ENCODE results near the gene OTOGL. TPM values are rescaled to one million over a fixed set of nuclear protein-coding genes. Genes with fewer than 3 reads are reported as not detected.

OTOGL gene
- total and polyA plus RNA-seq, 2 experiments from 2014 or later = 6.4 to 15.0 TPM

DNA sequence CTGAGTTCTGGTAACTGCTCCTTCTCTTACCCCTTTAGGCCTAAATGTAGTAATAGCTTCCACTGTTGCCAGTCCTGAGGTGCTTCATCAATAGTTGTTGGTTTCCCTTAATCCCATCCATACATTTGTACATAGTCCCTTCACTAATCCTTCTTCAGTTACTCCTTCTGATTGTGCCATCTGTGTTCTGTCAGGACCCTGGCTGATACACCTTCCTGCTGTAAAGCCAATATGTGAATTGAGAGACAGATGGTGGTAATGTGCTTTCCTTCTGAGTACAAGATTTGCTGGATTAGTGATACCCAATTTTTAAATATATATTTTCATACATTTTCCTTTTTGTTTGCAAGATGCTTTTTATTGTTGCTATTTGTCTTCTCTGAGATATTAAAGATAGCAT lies 66.4 kb downstream of the OTOGL start:
- Histone ChIP-seq H3K9me3 (ENCODE audit: low read depth) (no peaks in the 10 kb centered on the region), H3K4me1 (ENCODE audit: low read depth) (peaks cover 5% of the 10 kb centered on the region), H3K4me3 (no peak overlapping the region), H3K36me3 (no peaks in the 10 kb centered on the region), H3K27ac (no peak overlapping the region), H3K27me3 (no peaks in the 10 kb centered on the region)
- TF ChIP-seq, protein P1, sequence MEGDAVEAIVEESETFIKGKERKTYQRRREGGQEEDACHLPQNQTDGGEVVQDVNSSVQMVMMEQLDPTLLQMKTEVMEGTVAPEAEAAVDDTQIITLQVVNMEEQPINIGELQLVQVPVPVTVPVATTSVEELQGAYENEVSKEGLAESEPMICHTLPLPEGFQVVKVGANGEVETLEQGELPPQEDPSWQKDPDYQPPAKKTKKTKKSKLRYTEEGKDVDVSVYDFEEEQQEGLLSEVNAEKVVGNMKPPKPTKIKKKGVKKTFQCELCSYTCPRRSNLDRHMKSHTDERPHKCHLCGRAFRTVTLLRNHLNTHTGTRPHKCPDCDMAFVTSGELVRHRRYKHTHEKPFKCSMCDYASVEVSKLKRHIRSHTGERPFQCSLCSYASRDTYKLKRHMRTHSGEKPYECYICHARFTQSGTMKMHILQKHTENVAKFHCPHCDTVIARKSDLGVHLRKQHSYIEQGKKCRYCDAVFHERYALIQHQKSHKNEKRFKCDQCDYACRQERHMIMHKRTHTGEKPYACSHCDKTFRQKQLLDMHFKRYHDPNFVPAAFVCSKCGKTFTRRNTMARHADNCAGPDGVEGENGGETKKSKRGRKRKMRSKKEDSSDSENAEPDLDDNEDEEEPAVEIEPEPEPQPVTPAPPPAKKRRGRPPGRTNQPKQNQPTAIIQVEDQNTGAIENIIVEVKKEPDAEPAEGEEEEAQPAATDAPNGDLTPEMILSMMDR (IDR thresholded peaks at IDR 0.05; ENCODE audit: low read depth, low read length) = no peak
- DNase-seq (ENCODE audit: low read depth in 1 of 2, low spot score in 1 of 2) = no peak

DNA sequence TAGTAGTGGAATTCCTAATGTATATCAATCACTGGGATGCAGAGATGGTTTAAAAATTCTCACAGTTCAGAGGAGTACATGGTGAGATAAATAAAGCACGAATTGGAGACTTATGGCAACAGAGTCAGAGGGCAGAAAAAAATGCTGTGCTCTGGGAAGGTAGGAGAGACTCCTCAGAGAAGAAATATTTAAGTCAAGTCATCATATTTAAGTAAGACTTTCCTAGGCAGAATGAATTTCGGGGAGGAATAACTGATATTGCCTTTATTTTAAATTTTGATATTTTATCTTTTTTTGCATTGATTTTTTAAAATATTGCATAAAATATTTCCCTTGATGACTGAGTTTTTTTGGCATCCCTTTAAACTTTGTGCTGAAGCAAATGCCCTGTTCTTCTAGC lies 67.4 kb downstream of the OTOGL start:
- Histone ChIP-seq H3K9me3 (ENCODE audit: low read depth) (no peaks in the 10 kb centered on the region), H3K4me3 (no peak overlapping the region), H3K27ac (no peak overlapping the region), H3K27me3 (no peaks in the 10 kb centered on the region), H3K4me1 (ENCODE audit: low read depth) (peaks cover 5% of the 10 kb centered on the region), H3K36me3 (no peaks in the 10 kb centered on the region)
- TF ChIP-seq, protein P1 (IDR thresholded peaks at IDR 0.05; ENCODE audit: low read depth, low read length) = no peak
- DNase-seq (ENCODE audit: low read depth in 1 of 2, low spot score in 1 of 2) = no peak

DNA sequence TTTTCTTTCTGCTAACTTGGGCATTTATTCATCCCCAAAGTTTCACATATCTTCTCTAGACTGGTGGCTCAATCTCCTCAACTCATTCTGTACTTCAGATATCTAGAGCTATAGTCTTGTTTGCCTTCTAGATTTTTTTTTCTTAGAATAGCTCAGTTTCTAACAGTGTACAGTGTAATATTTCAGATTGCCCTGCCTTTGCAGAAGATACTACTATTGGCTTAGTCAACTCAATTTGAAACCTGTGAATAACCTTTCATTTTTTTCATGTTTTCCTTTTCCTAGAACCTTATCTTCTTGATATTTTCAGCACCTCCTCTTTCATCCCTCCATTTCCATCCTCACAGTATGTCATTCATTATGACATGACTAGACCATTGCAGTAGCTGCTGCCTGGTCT lies 69.6 kb downstream of the OTOGL start:
- Histone ChIP-seq H3K4me1 (ENCODE audit: low read depth) (peaks cover 5% of the 10 kb centered on the region), H3K4me3 (no peak overlapping the region), H3K27me3 (no peaks in the 10 kb centered on the region), H3K36me3 (no peaks in the 10 kb centered on the region), H3K9me3 (ENCODE audit: low read depth) (no peaks in the 10 kb centered on the region), H3K27ac (no peak overlapping the region)
- no peak for DNase-seq (ENCODE audit: low read depth in 1 of 2, low spot score in 1 of 2)
- TF ChIP-seq, protein P1 (IDR thresholded peaks at IDR 0.05; ENCODE audit: low read depth, low read length) = no peak

DNA sequence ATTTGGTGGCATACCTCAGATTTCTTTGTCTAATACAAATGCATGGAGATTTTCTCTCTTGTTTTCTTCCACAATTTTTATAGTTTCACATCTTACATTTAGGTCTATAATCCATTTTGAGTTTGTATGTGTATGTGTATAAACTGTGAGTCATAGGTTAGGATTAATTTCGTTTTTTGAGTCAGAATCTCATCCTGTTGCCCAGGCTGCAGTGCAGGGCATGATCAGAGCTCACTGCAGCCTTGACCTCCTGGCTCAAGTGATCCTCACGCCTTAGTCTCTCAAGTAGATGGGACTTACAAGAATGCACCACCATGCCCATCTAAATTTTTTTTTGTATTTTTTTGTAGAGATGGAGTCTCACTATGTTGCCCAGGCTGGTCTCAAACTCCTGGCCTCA lies 71.6 kb downstream of the OTOGL start:
- Histone ChIP-seq H3K4me3 (no peak overlapping the region), H3K36me3 (no peaks in the 10 kb centered on the region), H3K27me3 (no peaks in the 10 kb centered on the region), H3K27ac (no peak overlapping the region), H3K9me3 (ENCODE audit: low read depth) (no peaks in the 10 kb centered on the region), H3K4me1 (ENCODE audit: low read depth) (no peaks in the 10 kb centered on the region)
- TF ChIP-seq, protein P1 (IDR thresholded peaks at IDR 0.05; ENCODE audit: low read depth, low read length) = no peak
- no peak for DNase-seq (ENCODE audit: low read depth in 1 of 2, low spot score in 1 of 2)

DNA sequence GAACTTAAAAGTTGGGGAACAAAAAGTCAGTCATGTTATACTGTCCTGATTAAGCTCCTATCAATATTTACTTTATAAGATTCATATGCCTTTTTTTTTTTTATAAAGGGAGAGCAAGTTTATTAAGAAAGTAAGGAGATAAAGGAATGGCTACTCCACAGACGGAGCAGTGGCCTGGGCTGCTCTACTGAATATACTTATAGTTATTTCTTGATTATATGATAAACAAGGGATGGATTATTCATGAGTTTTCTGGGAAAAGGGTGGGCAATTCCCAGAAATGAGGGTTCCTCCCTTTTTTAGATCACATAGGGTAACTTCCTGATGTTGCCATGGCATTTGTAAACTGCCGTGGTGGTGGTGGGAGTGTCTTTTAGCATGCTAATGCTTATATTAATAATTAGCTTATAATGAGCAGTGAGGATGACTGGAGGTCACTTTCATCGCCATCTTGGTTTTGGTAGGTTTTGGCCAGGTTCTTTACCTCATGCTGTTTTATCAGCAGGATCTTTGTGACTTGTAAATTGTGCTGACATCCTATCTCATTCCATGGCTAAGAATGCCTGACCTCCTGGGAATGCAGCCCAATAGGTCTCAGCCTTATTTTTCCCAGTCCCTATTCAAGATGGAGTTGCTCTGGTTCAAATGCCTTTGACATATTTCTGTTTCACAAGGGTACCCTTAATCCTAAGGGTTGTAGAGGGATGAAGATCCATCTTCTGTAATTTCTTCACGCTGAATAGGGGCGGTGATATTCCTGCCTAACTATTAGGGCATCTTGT lies 73.9 kb downstream of the OTOGL start:
- no peaks in the 10 kb centered on the region for H3K27me3 ChIP-seq

More for the DNA sequence above, 73.9 kb downstream of the OTOGL start:
- H3K36me3 ChIP-seq = no peaks in the 10 kb centered on the region
- no peak for DNase-seq (ENCODE audit: low read depth in 1 of 2, low spot score in 1 of 2)
- no peak overlapping the region for H3K4me3 ChIP-seq
- TF ChIP-seq, protein P1 (IDR thresholded peaks at IDR 0.05; ENCODE audit: low read depth, low read length) = no peak
- H3K4me1 ChIP-seq (ENCODE audit: low read depth) = no peaks in the 10 kb centered on the region
- H3K9me3 ChIP-seq (ENCODE audit: low read depth) = no peaks in the 10 kb centered on the region
- no peak overlapping the region for H3K27ac ChIP-seq

Data from cardiac muscle cell (in vitro differentiated cells and primary cell).